ENCODE data around the gene RAB8A.

- TF ChIP-seq EP300 (conservative IDR thresholded peaks at IDR 0.05; ENCODE audit: poor library complexity, severe bottlenecking) (no peak), CTCF (IDR thresholded peaks at IDR 0.05; ENCODE audit: poor library complexity, severe bottlenecking) (no peak)
These were observed 13.3 kb downstream of the RAB8A start for GRCh38 chr19:16124953-16125352.

Measured in neural cell (in vitro differentiated cells).